Trophoblast cell (in vitro differentiated cells and primary cell): ENCODE measurements around the gene PPM1N.

ENCODE experiments used
- DNase-seq, 2 donors: peaks; one replicate each; pipeline ENCODE4 v3.0.0-alpha.2; 2016
- H2AFZ ChIP-seq: 2 replicates; pipeline ENCODE4 v1.6.1; 2013; ENCODE audit warnings: low read length, moderate library complexity, mild to moderate bottlenecking; ENCODE audit not compliant: insufficient read depth, poor library complexity
- H2AK5ac ChIP-seq: 2 replicates; pipeline ENCODE4 v1.6.1; 2013; ENCODE audit warnings: mild to moderate bottlenecking, low read length
- H2BK120ac ChIP-seq: 2 replicates; pipeline ENCODE4 v1.6.1; 2013; ENCODE audit warnings: low read length, mild to moderate bottlenecking, moderate library complexity; ENCODE audit not compliant: insufficient read depth, poor library complexity
- H2BK12ac ChIP-seq: 2 replicates; pipeline ENCODE4 v1.6.1; 2013; ENCODE audit warnings: mild to moderate bottlenecking, low read length, moderate library complexity
- H2BK5ac ChIP-seq: 2 replicates; pipeline ENCODE4 v1.6.1; 2013; ENCODE audit warnings: low read length, low read depth, moderate library complexity, mild to moderate bottlenecking; ENCODE audit not compliant: poor library complexity
- H3K14ac ChIP-seq: 2 replicates; pipeline ENCODE4 v1.6.1; 2013; ENCODE audit warnings: mild to moderate bottlenecking, low read length
- H3K18ac ChIP-seq: 2 replicates; pipeline ENCODE4 v1.6.1; 2013; ENCODE audit warnings: mild to moderate bottlenecking, low read length
- H3K23ac ChIP-seq: 2 replicates; pipeline ENCODE4 v1.6.1; 2013; ENCODE audit warnings: low read length
- H3K27ac ChIP-seq: 2 replicates; pipeline ENCODE4 v1.5.1; 2013; ENCODE audit warnings: low read depth, mild to moderate bottlenecking, inconsistent platforms, low read length, moderate library complexity
- H3K27me3 ChIP-seq: 2 replicates; pipeline ENCODE4 v1.6.1; 2013; ENCODE audit warnings: inconsistent platforms, mild to moderate bottlenecking, low read length, moderate library complexity; ENCODE audit not compliant: insufficient read depth
- H3K36me3 ChIP-seq, 2 experiments: 1 replicate in 1 of 2; 2 replicates in 1 of 2; pipeline ENCODE4 v1.6.1; 2013; ENCODE audit warnings: low read length in 2 of 2, mild to moderate bottlenecking in 2 of 2, moderate library complexity in 1 of 2; ENCODE audit not compliant: insufficient read depth in 2 of 2, control insufficient read depth in 1 of 2
- H3K4ac ChIP-seq: 2 replicates; pipeline ENCODE4 v1.6.1; 2013; ENCODE audit warnings: low read depth, mild to moderate bottlenecking, low read length, moderate library complexity
- H3K4me1 ChIP-seq, 2 experiments: 1 replicate in 1 of 2; 2 replicates in 1 of 2; pipeline ENCODE4 v1.6.1; 2013; ENCODE audit warnings: low read length in 2 of 2, mild to moderate bottlenecking in 2 of 2, moderate library complexity in 1 of 2; ENCODE audit not compliant: insufficient read depth in 2 of 2, control insufficient read depth in 1 of 2
- H3K4me2 ChIP-seq: 2 replicates; pipeline ENCODE4 v1.6.1; 2013; ENCODE audit warnings: inconsistent platforms, mild to moderate bottlenecking, low read length, moderate library complexity
- H3K4me3 ChIP-seq: 2 replicates; pipeline ENCODE4 v1.5.1; 2013; ENCODE audit warnings: mild to moderate bottlenecking, low read depth, low read length, inconsistent platforms
- H3K79me1 ChIP-seq: one replicate; pipeline ENCODE4 v1.6.1; 2013; ENCODE audit warnings: low read length
- H3K79me2 ChIP-seq: 2 replicates; pipeline ENCODE4 v1.6.1; 2013; ENCODE audit warnings: low read length, mild to moderate bottlenecking; ENCODE audit not compliant: control insufficient read depth, insufficient read depth, poor library complexity
- H3K9ac ChIP-seq: 2 replicates; pipeline ENCODE4 v1.6.1; 2013; ENCODE audit warnings: mild to moderate bottlenecking, low read length
- H3K9me3 ChIP-seq: 2 replicates; pipeline ENCODE4 v1.6.1; 2013; ENCODE audit warnings: low read depth, mild to moderate bottlenecking, control low read depth, inconsistent platforms, low read length; ENCODE audit not compliant: insufficient read depth
- H4K12ac ChIP-seq: 2 replicates; pipeline ENCODE4 v1.6.1; 2013; ENCODE audit warnings: low read depth, mild to moderate bottlenecking, low read length, moderate library complexity
- H4K8ac ChIP-seq: 2 replicates; pipeline ENCODE4 v1.6.1; 2013; ENCODE audit warnings: low read depth, mild to moderate bottlenecking, low read length, moderate library complexity
- H4K91ac ChIP-seq: one replicate; pipeline ENCODE4 v1.6.1; 2013; ENCODE audit warnings: low read depth, mild to moderate bottlenecking, low read length, moderate library complexity
- WGBS: extraction: QIAGEN DNeasy Blood & Tissue Kit; methylation state at CpG from one replicate; pipeline ENCODE4 v1.1.7; 2013; ENCODE audit warnings: missing lambda C conversion rate; ENCODE audit not compliant: insufficient read length, insufficient coverage; ENCODE audit errors: extremely low coverage; 5-methylcytosine and 5-hydroxymethylcytosine counted together

The PPM1N gene

DNA sequence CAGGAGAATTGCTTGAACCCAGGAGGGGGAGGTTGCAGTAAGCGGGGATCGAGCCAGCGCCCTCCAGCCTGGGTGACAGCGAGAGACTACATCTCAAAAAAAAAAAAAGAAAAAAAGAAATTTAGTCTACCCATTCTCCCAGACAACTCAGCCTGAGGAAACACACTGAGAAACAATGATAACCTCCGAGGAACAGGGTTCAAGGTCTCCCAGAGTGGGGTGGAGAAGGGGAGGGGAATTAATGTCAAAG, 7.7 kb downstream of the PPM1N start:
- peaks cover 4 to 8% of the 10 kb centered on the region in 2 experiments for H3K36me3 ChIP-seq
- H3K23ac ChIP-seq, result no peak overlapping the region
- peak overlapping the region; percentile 49 for H2BK5ac ChIP-seq
- peak overlapping the region; percentile 7 for H3K4ac ChIP-seq
- H3K9ac ChIP-seq, result no peak overlapping the region
- peak overlapping the region; percentile 71 for H3K4me2 ChIP-seq
- peak overlapping the region; percentile 82 for H4K12ac ChIP-seq
- peak overlapping the region; percentile 72 for H2AK5ac ChIP-seq
- peak overlapping the region; percentile 79 for H2BK12ac ChIP-seq
- H4K91ac ChIP-seq, result peak overlapping the region; percentile 22
- no CpG with 5 or more reads among the region's 5 CpGs for WGBS
- peak overlapping the region; percentile 95 for H3K27ac ChIP-seq
- peaks cover 30% of the 10 kb centered on the region for H3K79me1 ChIP-seq
- peak overlapping the region; percentile 11 for H3K14ac ChIP-seq
- H3K4me1 ChIP-seq, result peaks cover 12 to 13% of the 10 kb centered on the region in 2 experiments
- H3K9me3 ChIP-seq, result no peaks in the 10 kb centered on the region
- peak overlapping the region; percentile 13 for H2BK120ac ChIP-seq
- H3K18ac ChIP-seq, result peak overlapping the region; percentile 16
- DNase-seq, result no peak
- peak overlapping the region; percentile 8 for H4K8ac ChIP-seq
- H2AFZ ChIP-seq, result peak overlapping the region; percentile 14
- H3K27me3 ChIP-seq, result no peaks in the 10 kb centered on the region
- peaks cover 31% of the 10 kb centered on the region for H3K79me2 ChIP-seq
- H3K4me3 ChIP-seq, result no peak overlapping the region

DNA sequence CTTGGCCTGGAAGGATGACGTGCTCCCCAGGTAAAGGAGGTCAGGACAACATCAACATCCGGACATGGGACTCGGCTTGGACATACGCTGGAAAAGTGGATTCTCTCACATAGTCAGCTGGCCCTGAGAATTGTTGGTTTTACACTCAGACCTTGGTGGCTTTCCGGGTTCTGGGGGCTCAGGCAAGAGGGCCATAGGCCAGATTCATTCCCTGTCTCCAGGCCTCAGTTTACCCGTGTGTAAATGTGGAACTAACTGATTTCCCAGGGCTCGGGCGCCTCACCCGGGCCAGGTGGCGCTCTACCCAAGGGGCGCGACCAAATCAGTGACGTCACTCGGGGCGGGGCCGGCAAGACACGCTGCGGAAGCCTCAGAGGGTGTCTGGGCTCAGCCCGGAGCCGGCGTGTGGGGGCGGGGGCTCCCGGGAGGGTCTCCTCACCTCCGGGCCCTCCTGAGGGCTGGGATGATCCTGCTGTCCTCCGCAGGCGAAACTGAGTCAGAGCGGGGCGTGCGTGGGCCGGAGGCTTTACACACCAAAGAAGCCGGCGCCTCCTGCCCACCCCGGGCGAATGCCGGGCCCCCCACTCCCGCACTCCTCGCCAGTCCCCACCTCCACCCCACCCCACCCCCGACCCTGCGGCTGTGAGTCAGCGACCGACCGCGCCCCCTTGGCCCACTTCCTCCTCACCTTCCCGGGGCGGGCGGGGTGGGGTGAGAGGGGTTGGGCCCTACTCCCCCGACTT, 8.2 kb downstream of the PPM1N start:
- Histone ChIP-seq H3K79me2 (peaks cover 35% of the 10 kb centered on the region), H2AFZ (peak overlapping the region; percentile 86), H4K91ac (peak overlapping the region; percentile 89), H3K36me3 (peaks cover 7 to 10% of the 10 kb centered on the region in 2 experiments), H3K14ac (peak overlapping the region; percentile 97), H2BK5ac (peak overlapping the region; percentile 95), H3K9ac (peak overlapping the region; percentile 82), H4K8ac (peak overlapping the region; percentile 79), H3K4me2 (peak overlapping the region; percentile 86), H3K4ac (peak overlapping the region; percentile 7), H3K27ac (peak overlapping the region; percentile 95), H4K12ac (peak overlapping the region; percentile 85), H3K4me1 (peaks cover 12 to 13% of the 10 kb centered on the region in 2 experiments), H3K4me3 (peak overlapping the region; percentile 94), H2BK120ac (peak overlapping the region; percentile 96), H3K79me1 (peaks cover 30% of the 10 kb centered on the region), H2BK12ac (peak overlapping the region; percentile 79), H2AK5ac (peak overlapping the region; percentile 72), H3K23ac (no peak overlapping the region), H3K18ac (peak overlapping the region; percentile 74), H3K27me3 (no peaks in the 10 kb centered on the region), H3K9me3 (no peaks in the 10 kb centered on the region)
- peak; percentile 97 to 99 for DNase-seq
- no CpG with 5 or more reads among the region's 47 CpGs for WGBS

DNA sequence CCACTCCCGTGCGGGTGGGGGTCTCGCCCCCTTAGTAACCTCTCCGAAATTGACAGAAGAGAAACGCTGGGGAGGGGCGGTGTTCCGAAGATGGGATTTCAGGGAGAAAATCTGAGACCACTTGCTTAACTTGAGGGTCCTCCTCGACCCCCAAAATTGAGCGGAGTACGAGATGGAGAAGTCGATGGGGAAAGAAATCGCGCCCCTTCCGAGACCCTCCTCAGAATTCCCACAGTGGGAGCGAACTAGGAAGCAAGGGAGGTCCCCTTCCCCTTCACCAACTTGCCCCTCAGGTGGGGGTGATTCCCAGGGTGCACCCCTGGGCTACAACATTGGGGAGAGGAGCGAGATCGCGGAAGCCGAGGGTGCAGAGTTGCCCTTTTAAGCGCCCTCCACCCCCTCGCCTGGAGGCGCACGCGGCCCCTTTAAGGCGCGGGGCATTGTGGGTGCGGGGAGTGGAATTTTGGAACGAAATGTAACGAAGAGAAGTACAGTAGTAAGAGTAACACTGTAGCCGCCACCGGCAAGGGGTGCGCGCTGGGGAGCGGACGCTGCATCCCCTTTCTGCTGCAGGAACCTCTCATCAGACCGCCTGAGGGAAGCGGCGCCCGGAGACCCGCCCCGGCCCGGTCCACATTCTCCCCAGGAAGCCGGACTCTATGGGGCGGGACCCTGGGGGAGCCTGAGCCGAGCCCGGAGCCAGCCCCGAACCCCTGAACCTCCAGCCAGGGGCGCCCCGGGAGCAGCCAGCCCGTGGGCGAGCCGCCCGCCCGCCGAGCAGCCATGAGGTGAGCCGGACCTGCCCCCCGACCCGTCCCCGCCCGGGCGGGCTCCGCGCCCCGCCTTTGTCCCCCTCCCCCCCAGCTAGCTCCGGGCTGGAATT, 9.0 kb downstream of the PPM1N start, which contains the start of gene VASP:
Gene VASP (plus strand): TSS at position 491 of the 883 bp plus-strand sequence. CDS start 293 bp downstream, at position 784.
- Histone ChIP-seq H3K79me1 (peaks cover 30% of the 10 kb centered on the region), H3K14ac (peak within 1 kb of the TSS; percentile 97), H4K8ac (peak within 1 kb of the TSS; percentile 94), H2AFZ (peak within 1 kb of the TSS; percentile 87), H3K27ac (peak within 1 kb of the TSS; percentile 95), H3K9me3 (no peaks in the 10 kb centered on the region), H2BK5ac (peak within 1 kb of the TSS; percentile 95), H2AK5ac (peak within 1 kb of the TSS; percentile 78), H3K79me2 (peaks cover 38% of the 10 kb centered on the region), H3K4ac (peak within 1 kb of the TSS; percentile 92), H3K36me3 (peaks cover 7 to 10% of the 10 kb centered on the region in 2 experiments), H2BK12ac (peak within 1 kb of the TSS; percentile 84), H3K4me1 (peaks cover 12 to 13% of the 10 kb centered on the region in 2 experiments), H3K9ac (peak within 1 kb of the TSS; percentile 92), H2BK120ac (peak within 1 kb of the TSS; percentile 96), H3K18ac (peak within 1 kb of the TSS; percentile 98), H3K4me3 (peak within 1 kb of the TSS; percentile 94), H4K12ac (peak within 1 kb of the TSS; percentile 85), H3K23ac (no peak within 1 kb of the TSS), H3K4me2 (peak within 1 kb of the TSS; percentile 86), H4K91ac (peak within 1 kb of the TSS; percentile 89), H3K27me3 (no peaks in the 10 kb centered on the region)
- WGBS, result no CpG with 5 or more reads among the region's 65 CpGs
- DNase-seq, result peak; percentile 91 to 95

DNA sequence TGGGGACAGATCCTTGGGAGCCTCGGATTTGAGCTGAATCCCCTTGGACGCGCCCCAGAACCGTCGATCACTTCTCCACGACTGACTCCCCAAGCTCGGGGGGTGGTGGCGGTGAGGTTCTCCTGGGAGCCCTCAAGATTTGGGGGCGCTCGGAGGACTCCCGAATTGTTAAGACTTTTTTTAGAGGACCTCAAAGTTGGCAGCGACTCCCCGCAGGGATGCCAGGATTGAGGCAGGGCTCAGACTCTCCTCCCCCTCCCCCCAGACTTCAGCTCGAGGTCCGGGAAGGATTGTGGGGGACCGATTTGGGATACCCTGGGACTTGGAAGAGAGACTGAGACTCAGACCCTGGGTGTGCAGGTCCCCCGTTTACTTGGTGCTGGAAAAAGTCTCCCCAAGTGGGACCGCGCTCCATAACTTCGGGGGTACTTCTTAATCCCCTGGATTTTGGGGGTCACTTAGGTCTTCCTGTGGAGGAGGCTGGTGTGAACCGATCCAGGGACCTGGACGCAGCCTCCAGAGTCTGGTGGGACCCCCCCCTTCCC, 9.7 kb downstream of the PPM1N start:
- H3K4me1 ChIP-seq, result peaks cover 12 to 14% of the 10 kb centered on the region in 2 experiments
- H2BK5ac ChIP-seq, result peak overlapping the region; percentile 77
- peaks cover 30% of the 10 kb centered on the region for H3K79me1 ChIP-seq
- peak overlapping the region; percentile 86 for H3K4me2 ChIP-seq
- H2BK12ac ChIP-seq, result peak overlapping the region; percentile 1
- H2BK120ac ChIP-seq, result peak overlapping the region; percentile 79
- H4K8ac ChIP-seq, result peak overlapping the region; percentile 59
- peak overlapping the region; percentile 94 for H3K4me3 ChIP-seq
- peak overlapping the region; percentile 78 for H2AK5ac ChIP-seq
- peak overlapping the region; percentile 95 for H3K27ac ChIP-seq
- peak overlapping the region; percentile 76 for H3K18ac ChIP-seq
- peak overlapping the region; percentile 94 for H3K14ac ChIP-seq
- H4K91ac ChIP-seq, result peak overlapping the region; percentile 89
- peak overlapping the region; percentile 85 for H3K4ac ChIP-seq
- H3K27me3 ChIP-seq, result no peaks in the 10 kb centered on the region
- peak overlapping the region; percentile 81 for H4K12ac ChIP-seq
- peaks cover 39% of the 10 kb centered on the region for H3K79me2 ChIP-seq
- peak overlapping the region; percentile 92 for H3K9ac ChIP-seq
- peak overlapping the region; percentile 17 for H2AFZ ChIP-seq
- peaks cover 8 to 13% of the 10 kb centered on the region in 2 experiments for H3K36me3 ChIP-seq
- no peaks in the 10 kb centered on the region for H3K9me3 ChIP-seq
- no peak for DNase-seq
- H3K23ac ChIP-seq, result no peak overlapping the region
- no CpG with 5 or more reads among the region's 22 CpGs for WGBS
